HepG2 (cell line): ENCODE measurements around the gene TMEM59. TPM values are rescaled to one million over a fixed set of nuclear protein-coding genes. Genes with fewer than 3 reads are reported as not detected.

Experiments
- CC2D1A ChIP-seq: sonication (generic); formaldehyde crosslinking; IDR thresholded peaks from 2 replicates; pipeline ENCODE4 v1.8.1; 2023; ENCODE audit warnings: mild to moderate bottlenecking, missing genetic modification reagents
- CEBPZ ChIP-seq: IDR thresholded peaks from 2 replicates; pipeline ENCODE4 v1.6.1; 2012; ENCODE audit warnings: low read length, improper control_type of control experiment
- CSRNP2 ChIP-seq: sonication (generic); formaldehyde crosslinking; conservative IDR thresholded peaks from 2 replicates; pipeline ENCODE4 v1.8.0; 2022; ENCODE audit warnings: low read depth, missing genetic modification reagents
- DRAP1 ChIP-seq: IDR thresholded peaks from 2 replicates; pipeline ENCODE4 v1.6.1; 2016; ENCODE audit warnings: missing genetic modification reagents, missing compliant biosample characterization
- EHMT2 ChIP-seq: fragments of 200-600 bp; sonication (generic); IDR thresholded peaks from 2 replicates; pipeline ENCODE4 v1.7.0; 2017; ENCODE audit warnings: antibody characterized with exemption, low read depth, low read length, borderline replicate concordance
- KDM4B ChIP-seq: sonication (generic); formaldehyde crosslinking; IDR thresholded peaks from 2 replicates; pipeline ENCODE4 v1.4.0; 2020; ENCODE audit warnings: missing genetic modification reagents
- MAZ ChIP-seq, 2 experiments: sonication (generic) in 1 of 2; formaldehyde crosslinking in 1 of 2; IDR thresholded peaks; 2 replicates each; pipeline versions ENCODE4 v1.5.0 to v1.6.1; 2012 to 2020; ENCODE audit warnings: low read depth in 2 of 2, mild to moderate bottlenecking in 2 of 2, borderline replicate concordance in 1 of 2, improper control_type of control experiment in 1 of 2, low read length in 1 of 2, missing genetic modification reagents in 1 of 2, moderate library complexity in 1 of 2
- NONO ChIP-seq, 2 experiments: fragments of 450-650 bp in 1 of 2; sonication (generic) in 1 of 2; formaldehyde crosslinking in 1 of 2; IDR thresholded peaks in 1 of 2; conservative IDR thresholded peaks in 1 of 2; 2 replicates each; pipeline versions ENCODE4 v1.6.1 to v1.8.0; 2017 to 2022; ENCODE audit warnings: mild to moderate bottlenecking in 1 of 2, missing genetic modification reagents in 1 of 2, moderate library complexity in 1 of 2
- RARG ChIP-seq: sonication (generic); formaldehyde crosslinking; IDR thresholded peaks from 2 replicates; pipeline ENCODE4 v1.4.0; 2020; ENCODE audit warnings: low read depth, mild to moderate bottlenecking, missing genetic modification reagents
- SATB2 ChIP-seq: sonication (generic); formaldehyde crosslinking; IDR thresholded peaks from 2 replicates; pipeline ENCODE4 v1.5.0; 2020; ENCODE audit warnings: missing genetic modification reagents
- SMARCC2 ChIP-seq: fragments of 450-650 bp; IDR thresholded peaks from 2 replicates; pipeline ENCODE4 v1.6.1; 2017; ENCODE audit warnings: antibody characterized with exemption, mild to moderate bottlenecking
- ZNF10 ChIP-seq: sonication (generic); formaldehyde crosslinking; IDR thresholded peaks from 2 replicates; pipeline ENCODE4 v1.4.0; 2020; ENCODE audit warnings: mild to moderate bottlenecking, low read depth, missing genetic modification reagents, borderline replicate concordance
- ZNF337 ChIP-seq: sonication (generic); formaldehyde crosslinking; IDR thresholded peaks from 2 replicates; pipeline ENCODE4 v1.5.1; 2020; ENCODE audit warnings: missing genetic modification reagents, low read depth, mild to moderate bottlenecking, borderline replicate concordance
- ZNF510 ChIP-seq: sonication (generic); formaldehyde crosslinking; IDR thresholded peaks from 2 replicates; pipeline ENCODE4 v1.4.0; 2020; ENCODE audit warnings: low read depth, mild to moderate bottlenecking, missing genetic modification reagents
- ZNF646 ChIP-seq: sonication (generic); formaldehyde crosslinking; IDR thresholded peaks from 2 replicates; pipeline ENCODE4 v1.9.0; 2021; ENCODE audit warnings: mild to moderate bottlenecking, missing genetic modification reagents
- ZNF749 ChIP-seq: sonication (generic); formaldehyde crosslinking; IDR thresholded peaks from 2 replicates; pipeline ENCODE4 v1.8.0; 2022; ENCODE audit warnings: mild to moderate bottlenecking, missing genetic modification reagents, moderate library complexity, borderline replicate concordance
- polyA plus RNA-seq, 8 experiments: library from polyadenylated mRNA; depleted of rRNA in 3 of 8; stranded (reverse) in 7 of 8; unstranded in 1 of 8; fragments of >200 nt; fragmentation: Illumina TruSeq in 4 of 8; extraction: Trizol in 4 of 8; gene quantifications; 2 replicates each; pipeline versions ENCODE4 v1.2.1 to v1.2.3, GENCODE V29; 2011 to 2016; ENCODE audit warnings: low read depth in 4 of 8, missing spikeins in 1 of 8, mixed read lengths in 1 of 8; ENCODE audit not compliant: insufficient read depth in 1 of 8
- total RNA-seq, 5 experiments: library from RNA; depleted of rRNA; stranded (reverse); fragments of >200 nt; fragmentation: Illumina TruSeq; extraction: Trizol; gene quantifications; 2 replicates each; pipeline ENCODE4 v1.2.3, GENCODE V29; 2016; ENCODE audit warnings: low read depth in 1 of 5

TMEM59 gene
- total and polyA plus RNA-seq, 2 of the 13 experiments (the other 11 are each of a cell fraction or from before 2014, with no cell fraction given) = 147 to 363 TPM

GRCh38 chr1:53992085-53992874 lies 60.7 kb downstream of the TMEM59 start (continued):
- TF ChIP-seq ZNF646 (CRISPR knock-in tag) (no peak), RARG (CRISPR knock-in tag) (no peak), ZNF510 (CRISPR knock-in tag) (no peak), CC2D1A (CRISPR knock-in tag) (no peak), MAZ (IDR thresholded peaks at IDR 0.05; ENCODE audit: borderline replicate concordance, low read depth, low read length) (no peak), MAZ (CRISPR knock-in tag; IDR thresholded peaks at IDR 0.05; ENCODE audit: low read depth) (no peak), ZNF749 (CRISPR knock-in tag) (no peak), ZNF337 (CRISPR knock-in tag) (no peak), SATB2 (no peak), NONO (IDR thresholded peaks at IDR 0.05) (no peak), NONO (CRISPR knock-in tag; conservative IDR thresholded peaks at IDR 0.05) (no peak), DRAP1 (CRISPR knock-in tag) (peak; percentile 59), ZNF10 (CRISPR knock-in tag) (no peak), CSRNP2 (no peak), SMARCC2 (no peak), CEBPZ (no peak), EHMT2 (no peak), KDM4B (CRISPR knock-in tag) (no peak)
